Stomach smooth muscle (tissue), 2 donors: ENCODE results near the gene DKC1.

Source experiments
- H3K27ac ChIP-seq: one replicate; pipeline ENCODE4 v1.7.0; 2013; ENCODE audit warnings: mild to moderate bottlenecking, low read length, inconsistent platforms
- H3K27me3 ChIP-seq, 2 donors: one replicate each; pipeline ENCODE4 v1.7.0; 2013; ENCODE audit warnings: low read length in 2 of 2; ENCODE audit not compliant: insufficient read depth in 2 of 2, control insufficient read depth in 1 of 2
- H3K36me3 ChIP-seq, 2 donors: one replicate each; pipeline ENCODE4 v1.7.0; 2013; ENCODE audit warnings: low read length in 2 of 2; ENCODE audit not compliant: control insufficient read depth in 2 of 2, insufficient read depth in 2 of 2
- H3K4me1 ChIP-seq: one replicate; pipeline ENCODE4 v1.7.0; 2013; ENCODE audit warnings: low read length; ENCODE audit not compliant: control insufficient read depth, insufficient read depth
- H3K4me3 ChIP-seq, 2 donors: one replicate each; pipeline ENCODE4 v1.7.0; 2013; ENCODE audit warnings: low read length in 2 of 2
- H3K9ac ChIP-seq, 2 donors: one replicate each; pipeline ENCODE4 v1.7.0; 2013; ENCODE audit warnings: low read length in 2 of 2, mild to moderate bottlenecking in 1 of 2
- H3K9me3 ChIP-seq, 2 donors: one replicate each; pipeline ENCODE4 v1.7.0; 2013; ENCODE audit warnings: low read length in 2 of 2; ENCODE audit not compliant: control insufficient read depth in 2 of 2
- donor health status: healthy.
- donor health status: Pancreatic carcinoma.

DKC1 gene

GRCh38 chrX:154762537-154763296 is at the start of gene DKC1:
Gene DKC1 (plus strand): TSS chrX:154762864. CDS start chrX:154762966, 102 bp downstream.
- peak within 1 kb of the TSS; percentile 79 to 90 for H3K4me3 ChIP-seq
- peaks cover 11% of the 10 kb centered on the region for H3K4me1 ChIP-seq
- H3K27ac ChIP-seq, result no peak within 1 kb of the TSS
- H3K9me3 ChIP-seq, result peaks cover 0 to 2% of the 10 kb centered on the region in 2 donors
- H3K27me3 ChIP-seq, result no peaks in the 10 kb centered on the region
- peak within 1 kb of the TSS; percentile 60 to 64 for H3K9ac ChIP-seq
- H3K36me3 ChIP-seq, result peaks cover 7 to 10% of the 10 kb centered on the region in 2 donors

DNA sequence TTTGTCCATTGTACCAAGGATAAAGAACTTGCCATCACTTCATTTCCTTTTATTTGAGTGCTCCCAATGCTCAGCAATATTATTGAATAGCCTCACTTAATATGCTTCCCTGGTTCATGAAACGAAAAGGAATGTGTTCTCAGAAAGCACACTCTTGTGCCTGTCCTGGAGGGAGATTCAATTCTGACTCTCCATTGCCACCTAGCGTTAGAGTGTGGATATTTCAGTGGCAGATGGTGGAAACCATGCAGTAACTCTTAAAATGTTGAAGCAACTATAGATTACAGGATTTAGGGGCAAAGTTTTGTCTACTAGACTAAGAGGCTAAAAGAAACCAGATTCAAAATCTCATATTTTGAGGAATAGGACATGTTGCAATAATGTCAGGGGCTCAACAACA is 47.7 kb upstream of the DKC1 start:
- H3K27me3 ChIP-seq, result peaks cover 0 to 2% of the 10 kb centered on the region in 2 donors
- no peak overlapping the region for H3K27ac ChIP-seq
- H3K9me3 ChIP-seq, result no peaks in the 10 kb centered on the region
- no peak overlapping the region for H3K9ac ChIP-seq
- no peak overlapping the region for H3K4me3 ChIP-seq
- no peaks in the 10 kb centered on the region for H3K4me1 ChIP-seq
- H3K36me3 ChIP-seq, result peaks cover 0 to 3% of the 10 kb centered on the region in 2 donors

GRCh38 chrX:154715825-154716224 is 46.8 kb upstream of the DKC1 start:
- Histone ChIP-seq H3K27me3 (peaks cover 0 to 2% of the 10 kb centered on the region in 2 donors), H3K36me3 (peaks cover 0 to 3% of the 10 kb centered on the region in 2 donors), H3K27ac (no peak overlapping the region), H3K9ac (no peak overlapping the region), H3K4me1 (no peaks in the 10 kb centered on the region), H3K9me3 (no peaks in the 10 kb centered on the region), H3K4me3 (no peak overlapping the region)

DNA sequence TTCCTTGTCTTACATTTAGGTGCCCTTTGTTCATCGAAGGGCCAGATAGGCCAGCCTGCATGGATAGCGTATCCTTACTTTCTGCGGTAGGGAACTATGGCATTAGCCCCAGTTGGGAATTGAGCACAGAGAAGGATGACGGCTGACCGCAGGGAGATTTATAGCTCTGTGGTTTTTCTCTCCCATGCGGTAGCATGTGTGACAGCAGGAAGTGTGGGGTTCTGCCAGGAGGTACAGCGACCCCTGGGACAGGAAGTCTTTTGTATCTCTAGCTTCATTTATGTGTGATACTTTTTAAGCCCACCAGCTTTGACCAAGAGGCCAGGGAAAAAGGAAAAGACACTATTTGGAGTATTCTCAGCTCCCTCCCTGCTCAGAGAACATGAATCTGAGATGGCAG is 44.8 kb upstream of the DKC1 start:
- H3K4me3 ChIP-seq, result no peak overlapping the region
- peaks cover 0 to 2% of the 10 kb centered on the region in 2 donors for H3K27me3 ChIP-seq
- peaks cover 0 to 5% of the 10 kb centered on the region in 2 donors for H3K9me3 ChIP-seq
- no peak overlapping the region for H3K9ac ChIP-seq
- no peaks in the 10 kb centered on the region for H3K4me1 ChIP-seq
- no peak overlapping the region for H3K27ac ChIP-seq
- H3K36me3 ChIP-seq, result no peaks in the 10 kb centered on the region

GRCh38 chrX:154718616-154719015 is 44.0 kb upstream of the DKC1 start:
- Histone ChIP-seq H3K4me3 (no peak overlapping the region), H3K27ac (no peak overlapping the region), H3K4me1 (no peaks in the 10 kb centered on the region), H3K9ac (no peak overlapping the region), H3K36me3 (no peaks in the 10 kb centered on the region), H3K9me3 (peaks cover 0 to 5% of the 10 kb centered on the region in 2 donors), H3K27me3 (peaks cover 0 to 3% of the 10 kb centered on the region in 2 donors)

DNA sequence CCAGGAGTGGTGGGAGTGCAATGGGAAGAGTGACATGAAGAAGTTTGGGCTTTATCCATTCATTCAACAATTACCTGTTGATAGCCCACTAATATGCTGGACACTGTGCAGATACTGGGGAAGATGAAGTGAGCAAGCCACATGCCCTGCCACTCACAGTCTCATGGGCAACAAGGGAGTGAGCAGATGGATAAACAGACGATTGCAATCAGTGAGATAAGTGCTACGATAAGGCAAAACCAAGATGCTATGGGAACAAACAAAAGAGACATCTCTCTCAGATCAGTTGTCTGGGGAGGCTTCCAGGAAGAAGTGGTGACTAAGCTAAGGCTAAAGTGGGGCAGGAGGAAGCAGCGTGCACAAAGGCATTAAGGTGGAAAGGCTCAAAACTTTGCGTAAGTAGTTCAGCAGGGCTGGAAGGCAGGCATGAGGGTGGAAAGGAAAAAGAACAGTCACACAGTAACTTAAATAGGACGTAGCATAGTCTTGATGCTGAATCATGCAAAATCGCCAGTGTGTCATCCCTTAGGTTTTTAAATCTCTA is 43.5 kb upstream of the DKC1 start:
- Histone ChIP-seq H3K4me1 (no peaks in the 10 kb centered on the region), H3K27ac (no peak overlapping the region), H3K4me3 (no peak overlapping the region)

GRCh38 chrX:154720067-154720466 is 42.6 kb upstream of the DKC1 start:
- no peaks in the 10 kb centered on the region for H3K36me3 ChIP-seq
- no peak overlapping the region for H3K9ac ChIP-seq
- no peak overlapping the region for H3K27ac ChIP-seq
- H3K4me3 ChIP-seq, result no peak overlapping the region
- no peaks in the 10 kb centered on the region for H3K4me1 ChIP-seq
- H3K9me3 ChIP-seq, result peaks cover 0 to 5% of the 10 kb centered on the region in 2 donors
- peaks cover 0 to 3% of the 10 kb centered on the region in 2 donors for H3K27me3 ChIP-seq

More for the DNA sequence above, 43.5 kb upstream of the DKC1 start:
- Histone ChIP-seq H3K9ac (no peak overlapping the region), H3K27me3 (peaks cover 0 to 3% of the 10 kb centered on the region in 2 donors), H3K36me3 (no peaks in the 10 kb centered on the region), H3K9me3 (peaks cover 0 to 5% of the 10 kb centered on the region in 2 donors)

- H3K9ac ChIP-seq, result no peak overlapping the region
- H3K4me1 ChIP-seq, result no peaks in the 10 kb centered on the region
- H3K27ac ChIP-seq, result no peak overlapping the region
- H3K36me3 ChIP-seq, result no peaks in the 10 kb centered on the region
- H3K9me3 ChIP-seq, result peaks cover 0 to 5% of the 10 kb centered on the region in 2 donors
- H3K4me3 ChIP-seq, result no peak overlapping the region
- peaks cover 0 to 3% of the 10 kb centered on the region in 2 donors for H3K27me3 ChIP-seq
These were observed 41.5 kb upstream of the DKC1 start for GRCh38 chrX:154721155-154721554.

DNA sequence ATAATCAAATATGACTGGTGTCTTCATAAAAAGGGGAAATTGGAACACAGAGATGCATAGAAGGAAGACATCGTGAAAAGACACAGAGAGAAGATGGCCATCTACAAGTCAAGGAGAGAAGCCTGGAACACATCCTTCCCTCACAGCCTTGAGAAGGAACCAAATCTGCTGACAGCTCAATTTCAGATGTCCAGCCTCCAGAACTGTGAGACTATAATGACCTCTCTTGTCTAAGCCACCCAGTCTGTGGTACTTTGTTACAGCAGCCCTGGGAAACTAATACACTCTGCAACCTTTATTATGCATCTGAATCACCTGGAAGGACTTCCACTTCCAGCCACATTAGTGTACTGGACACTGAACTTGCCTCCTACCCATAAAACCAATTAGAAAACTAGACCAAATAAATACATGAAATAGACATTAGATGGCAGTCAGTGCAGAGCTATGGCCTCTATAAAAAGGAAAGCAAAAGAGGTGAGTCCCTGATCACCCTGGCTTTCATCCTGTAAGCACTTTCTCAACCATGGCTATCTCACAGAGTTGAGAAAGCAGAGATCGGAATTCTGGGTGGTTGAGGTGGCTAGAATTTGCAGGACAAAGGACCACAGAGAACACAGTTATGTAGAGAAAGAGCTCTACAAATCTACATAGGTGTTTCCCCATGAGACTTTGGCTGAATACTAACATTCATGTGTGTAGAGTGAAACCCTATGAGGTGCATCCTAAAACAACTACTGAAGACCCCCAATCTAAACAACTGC is 37.5 kb upstream of the DKC1 start:
- H3K27me3 ChIP-seq, result peaks cover 0 to 8% of the 10 kb centered on the region in 2 donors
- H3K4me1 ChIP-seq, result peaks cover 34% of the 10 kb centered on the region
- H3K27ac ChIP-seq, result no peak overlapping the region
- no peaks in the 10 kb centered on the region for H3K36me3 ChIP-seq
- no peak overlapping the region for H3K4me3 ChIP-seq
- no peak overlapping the region for H3K9ac ChIP-seq
- H3K9me3 ChIP-seq, result peaks cover 0 to 5% of the 10 kb centered on the region in 2 donors

DNA sequence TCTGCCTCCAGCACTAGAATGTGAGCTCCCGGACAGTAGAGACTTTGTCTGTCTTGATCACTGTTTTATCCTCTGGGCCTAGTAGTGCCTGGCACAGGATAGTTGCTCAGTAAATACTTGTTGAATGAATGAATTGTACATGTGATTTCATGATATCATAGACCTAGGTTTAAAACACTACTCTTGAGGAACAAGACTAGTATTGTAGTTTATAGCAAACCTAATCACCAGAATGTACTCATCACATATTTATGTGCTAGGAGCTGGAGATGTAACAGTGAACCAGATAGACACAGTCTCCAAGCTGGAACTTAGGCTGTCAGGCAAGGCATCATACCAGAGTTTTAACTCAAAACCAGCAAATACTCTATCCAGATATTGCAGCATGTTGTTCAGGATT is 35.2 kb upstream of the DKC1 start:
- Histone ChIP-seq H3K36me3 (no peaks in the 10 kb centered on the region), H3K4me3 (peak overlapping the region in 1 of 2 donors; percentile 22), H3K9ac (peak overlapping the region in 1 of 2 donors; percentile 6), H3K27me3 (peaks cover 0 to 12% of the 10 kb centered on the region in 2 donors), H3K27ac (peak overlapping the region; percentile 70), H3K9me3 (no peaks in the 10 kb centered on the region), H3K4me1 (peaks cover 52% of the 10 kb centered on the region)
